SK-N-SH treated with all-trans-retinoic acid at 6 μM for 48 hours (cell line): Measurements from ENCODE around the gene ZNF415.
"Not testable (repeated sequence)": the region's sequence is repeated elsewhere in the genome, so short reads cannot be mapped to it uniquely, and the experiment has no call there.

ENCODE experiments used
- ATAC-seq: fragments of 200-7000 bp; cut with Tn5 transposase; 3 replicates; pipeline ENCODE4 v1.9.1; 2020; ENCODE audit warnings: mild to moderate bottlenecking, moderate library complexity
- ARNTL ChIP-seq: fragments of 450-650 bp; formaldehyde crosslinking; IDR thresholded peaks from 2 replicates; pipeline ENCODE4 v1.5.0; 2020; ENCODE audit warnings: low read depth, mild to moderate bottlenecking, moderate library complexity, borderline replicate concordance
- BACH2 ChIP-seq: fragments of 250-450 bp; sonication (Bioruptor Pico); IDR thresholded peaks from 2 replicates; pipeline ENCODE4 v1.9.0; 2021; ENCODE audit warnings: mild to moderate bottlenecking, borderline replicate concordance
- CSDC2 ChIP-seq: fragments of 250-450 bp; sonication (Bioruptor Pico); IDR thresholded peaks from 2 replicates; pipeline ENCODE4 v1.5.0; 2020; ENCODE audit warnings: mild to moderate bottlenecking, moderate library complexity
- GLIS3 ChIP-seq: fragments of 250-450 bp; sonication (Bioruptor Pico); IDR thresholded peaks from 2 replicates; pipeline ENCODE4 v1.5.0; 2020; ENCODE audit warnings: mild to moderate bottlenecking, moderate library complexity
- ISL1 ChIP-seq: fragments of 250-450 bp; sonication (Bioruptor Pico); IDR thresholded peaks from 2 replicates; pipeline ENCODE4 v2.1.2; 2022; ENCODE audit warnings: mild to moderate bottlenecking, moderate library complexity
- PPARA ChIP-seq: fragments of 250-450 bp; sonication (Bioruptor Pico); IDR thresholded peaks from 2 replicates; pipeline ENCODE4 v1.5.0; 2020; ENCODE audit warnings: mild to moderate bottlenecking, borderline replicate concordance
- RARB ChIP-seq: fragments of 250-450 bp; sonication (Bioruptor Pico); IDR thresholded peaks from 2 replicates; pipeline ENCODE4 v1.8.0; 2021; ENCODE audit warnings: mild to moderate bottlenecking, moderate library complexity
- SNAI2 ChIP-seq: fragments of 250-450 bp; sonication (Bioruptor Pico); IDR thresholded peaks from 2 replicates; pipeline ENCODE4 v1.5.0; 2020; ENCODE audit warnings: mild to moderate bottlenecking, moderate library complexity
- TCF4 ChIP-seq: fragments of 250-450 bp; sonication (Bioruptor Pico); IDR thresholded peaks from 2 replicates; pipeline ENCODE4 v1.8.0; 2021; ENCODE audit warnings: mild to moderate bottlenecking, moderate library complexity, borderline replicate concordance
- TOX ChIP-seq: fragments of 250-450 bp; sonication (Bioruptor Pico); IDR thresholded peaks from 2 replicates; pipeline ENCODE4 v1.8.0; 2021; ENCODE audit warnings: mild to moderate bottlenecking, moderate library complexity, borderline replicate concordance
- ZC3H10 ChIP-seq: fragments of 250-450 bp; sonication (Bioruptor Pico); IDR thresholded peaks from 2 replicates; pipeline ENCODE4 v1.5.1; 2021; ENCODE audit warnings: mild to moderate bottlenecking, moderate library complexity
- ZFP3 ChIP-seq: fragments of 250-450 bp; sonication (Bioruptor Pico); IDR thresholded peaks from 2 replicates; pipeline ENCODE4 v1.5.0; 2020; ENCODE audit warnings: mild to moderate bottlenecking, moderate library complexity
- ZFP30 ChIP-seq: fragments of 450-650 bp; formaldehyde crosslinking; IDR thresholded peaks from 2 replicates; pipeline ENCODE4 v1.5.0; 2022; ENCODE audit warnings: mild to moderate bottlenecking, moderate library complexity
- ZNF70 ChIP-seq: fragments of 450-650 bp; formaldehyde crosslinking; IDR thresholded peaks from 2 replicates; pipeline ENCODE4 v1.5.0; 2020; ENCODE audit warnings: mild to moderate bottlenecking, moderate library complexity
- ZNF8 ChIP-seq: fragments of 450-650 bp; formaldehyde crosslinking; IDR thresholded peaks from 2 replicates; pipeline ENCODE4 v1.5.0; 2020; ENCODE audit warnings: mild to moderate bottlenecking, moderate library complexity
- TF ChIP-seq, protein P1 (sequence below): fragments of 250-450 bp; sonication (Bioruptor Pico); IDR thresholded peaks from 2 replicates; pipeline ENCODE4 v1.5.1; 2020; ENCODE audit warnings: low read depth, mild to moderate bottlenecking, moderate library complexity
- TF ChIP-seq, protein P2 (sequence below): fragments of 250-450 bp; sonication (Bioruptor Pico); IDR thresholded peaks from 2 replicates; pipeline ENCODE4 v1.5.1; 2021; ENCODE audit warnings: mild to moderate bottlenecking, moderate library complexity
- TF ChIP-seq, protein P3 (sequence below): fragments of 250-450 bp; sonication (Bioruptor Pico); IDR thresholded peaks from 2 replicates; pipeline ENCODE4 v1.8.0; 2020; ENCODE audit warnings: mild to moderate bottlenecking, moderate library complexity, borderline replicate concordance
- TF ChIP-seq, protein P4 (sequence below): fragments of 250-450 bp; sonication (Bioruptor Pico); IDR thresholded peaks from 2 replicates; pipeline ENCODE4 v1.8.0; 2021; ENCODE audit warnings: low read depth, mild to moderate bottlenecking, moderate library complexity, borderline replicate concordance

Gene ZNF415

DNA sequence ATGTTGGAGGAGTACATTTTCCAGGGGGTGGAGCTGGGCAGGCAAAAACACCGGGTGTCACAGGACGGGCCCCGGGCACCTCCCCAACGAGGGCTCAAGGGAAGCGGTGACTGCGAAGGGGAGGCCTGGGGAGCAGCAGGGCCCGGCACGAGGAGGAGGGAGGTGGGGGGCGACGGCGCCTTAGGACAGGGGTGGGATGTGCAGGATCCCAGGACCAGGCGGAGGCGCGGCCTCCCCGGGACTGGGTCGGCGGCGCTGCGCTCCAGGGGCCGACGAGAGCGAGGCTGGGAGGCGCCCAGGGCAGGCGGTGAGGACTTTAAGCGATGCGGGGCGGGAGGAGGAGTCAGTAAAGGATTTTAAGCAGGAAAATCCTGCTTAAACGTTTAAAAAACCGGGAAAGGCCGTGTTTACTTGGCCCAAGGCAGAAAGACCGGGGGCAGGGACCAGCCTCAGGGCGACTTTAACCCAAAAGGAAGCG is 29.9 kb downstream of the ZNF415 start:
- TF ChIP-seq TOX (CRISPR knock-in tag): no peak
- TF ChIP-seq ZFP3 (CRISPR knock-in tag): 0 out of 2 replicates have a peak, but pooled peaks have one; percentile 32
- ATAC-seq: peak; percentile 66

DNA sequence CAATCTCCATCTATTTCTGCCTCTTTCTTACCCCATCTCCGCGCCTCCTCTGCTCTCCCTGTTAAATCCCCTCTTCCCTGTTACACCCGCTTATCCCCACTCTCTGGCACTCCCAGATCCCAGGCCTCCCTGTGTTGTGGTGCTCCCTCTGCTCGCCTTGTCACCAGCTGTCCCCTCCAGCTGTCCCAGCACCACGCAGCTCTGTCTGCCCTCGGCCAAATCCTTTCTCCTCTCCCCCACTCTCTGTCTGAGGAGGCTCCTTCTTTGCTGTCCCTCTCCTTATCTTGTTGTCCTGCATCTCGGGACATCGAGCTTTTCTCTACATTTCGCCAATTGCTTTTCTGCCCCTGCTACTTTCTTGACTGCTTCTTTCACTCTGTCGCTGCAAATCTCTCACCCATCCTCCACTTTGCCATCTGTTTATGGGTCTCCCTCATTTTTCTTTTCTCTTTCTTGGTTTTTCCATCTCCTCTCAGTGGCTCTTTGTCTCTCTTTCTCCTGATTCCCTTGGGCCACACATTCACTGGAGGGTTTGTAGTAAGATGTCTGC is 30.4 kb downstream of the ZNF415 start:
- TF ChIP-seq BACH2 (CRISPR knock-in tag): no peak
- TF ChIP-seq, protein P1, sequence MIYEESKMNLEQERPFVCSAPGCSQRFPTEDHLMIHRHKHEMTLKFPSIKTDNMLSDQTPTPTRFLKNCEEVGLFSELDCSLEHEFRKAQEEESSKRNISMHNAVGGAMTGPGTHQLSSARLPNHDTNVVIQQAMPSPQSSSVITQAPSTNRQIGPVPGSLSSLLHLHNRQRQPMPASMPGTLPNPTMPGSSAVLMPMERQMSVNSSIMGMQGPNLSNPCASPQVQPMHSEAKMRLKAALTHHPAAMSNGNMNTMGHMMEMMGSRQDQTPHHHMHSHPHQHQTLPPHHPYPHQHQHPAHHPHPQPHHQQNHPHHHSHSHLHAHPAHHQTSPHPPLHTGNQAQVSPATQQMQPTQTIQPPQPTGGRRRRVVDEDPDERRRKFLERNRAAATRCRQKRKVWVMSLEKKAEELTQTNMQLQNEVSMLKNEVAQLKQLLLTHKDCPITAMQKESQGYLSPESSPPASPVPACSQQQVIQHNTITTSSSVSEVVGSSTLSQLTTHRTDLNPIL (CRISPR knock-in tag): no peak
- TF ChIP-seq, protein P2, sequence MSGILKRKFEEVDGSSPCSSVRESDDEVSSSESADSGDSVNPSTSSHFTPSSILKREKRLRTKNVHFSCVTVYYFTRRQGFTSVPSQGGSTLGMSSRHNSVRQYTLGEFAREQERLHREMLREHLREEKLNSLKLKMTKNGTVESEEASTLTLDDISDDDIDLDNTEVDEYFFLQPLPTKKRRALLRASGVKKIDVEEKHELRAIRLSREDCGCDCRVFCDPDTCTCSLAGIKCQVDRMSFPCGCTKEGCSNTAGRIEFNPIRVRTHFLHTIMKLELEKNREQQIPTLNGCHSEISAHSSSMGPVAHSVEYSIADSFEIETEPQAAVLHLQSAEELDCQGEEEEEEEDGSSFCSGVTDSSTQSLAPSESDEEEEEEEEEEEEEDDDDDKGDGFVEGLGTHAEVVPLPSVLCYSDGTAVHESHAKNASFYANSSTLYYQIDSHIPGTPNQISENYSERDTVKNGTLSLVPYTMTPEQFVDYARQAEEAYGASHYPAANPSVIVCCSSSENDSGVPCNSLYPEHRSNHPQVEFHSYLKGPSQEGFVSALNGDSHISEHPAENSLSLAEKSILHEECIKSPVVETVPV: no peak
- no peak for TF ChIP-seq ZC3H10 (CRISPR knock-in tag)
- no peak for ATAC-seq

DNA sequence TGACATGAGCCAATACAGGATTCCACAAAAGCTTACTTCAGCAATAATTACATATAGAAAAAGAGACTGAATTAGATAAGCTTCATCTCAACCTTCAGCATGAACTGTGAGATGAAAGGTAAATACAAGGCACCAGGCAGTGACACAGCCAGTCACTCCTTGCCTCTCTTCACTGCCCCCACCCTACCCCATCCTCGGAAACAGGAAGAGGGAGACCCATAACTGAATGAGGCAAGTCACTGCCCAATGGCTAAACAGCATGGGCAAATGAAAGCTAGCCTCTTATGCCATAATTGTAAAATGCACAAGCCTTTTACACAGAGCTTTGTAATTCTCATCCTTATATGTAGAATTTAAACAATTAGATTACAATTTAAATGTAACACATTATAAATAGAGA is 31.2 kb downstream of the ZNF415 start:
- no peak for TF ChIP-seq ZNF8 (CRISPR knock-in tag)
- TF ChIP-seq PPARA (CRISPR knock-in tag): no peak
- no peak for TF ChIP-seq ISL1 (CRISPR knock-in tag)
- no peak for TF ChIP-seq ARNTL
- TF ChIP-seq, protein P1 (CRISPR knock-in tag): no peak
- no peak for TF ChIP-seq ZFP3 (CRISPR knock-in tag)
- TF ChIP-seq, protein P2: no peak
- TF ChIP-seq ZFP30: no peak
- TF ChIP-seq SNAI2 (CRISPR knock-in tag): no peak
- no peak for TF ChIP-seq CSDC2 (CRISPR knock-in tag)
- TF ChIP-seq ZNF70: no peak
- TF ChIP-seq TCF4: no peak
- TF ChIP-seq, protein P3, sequence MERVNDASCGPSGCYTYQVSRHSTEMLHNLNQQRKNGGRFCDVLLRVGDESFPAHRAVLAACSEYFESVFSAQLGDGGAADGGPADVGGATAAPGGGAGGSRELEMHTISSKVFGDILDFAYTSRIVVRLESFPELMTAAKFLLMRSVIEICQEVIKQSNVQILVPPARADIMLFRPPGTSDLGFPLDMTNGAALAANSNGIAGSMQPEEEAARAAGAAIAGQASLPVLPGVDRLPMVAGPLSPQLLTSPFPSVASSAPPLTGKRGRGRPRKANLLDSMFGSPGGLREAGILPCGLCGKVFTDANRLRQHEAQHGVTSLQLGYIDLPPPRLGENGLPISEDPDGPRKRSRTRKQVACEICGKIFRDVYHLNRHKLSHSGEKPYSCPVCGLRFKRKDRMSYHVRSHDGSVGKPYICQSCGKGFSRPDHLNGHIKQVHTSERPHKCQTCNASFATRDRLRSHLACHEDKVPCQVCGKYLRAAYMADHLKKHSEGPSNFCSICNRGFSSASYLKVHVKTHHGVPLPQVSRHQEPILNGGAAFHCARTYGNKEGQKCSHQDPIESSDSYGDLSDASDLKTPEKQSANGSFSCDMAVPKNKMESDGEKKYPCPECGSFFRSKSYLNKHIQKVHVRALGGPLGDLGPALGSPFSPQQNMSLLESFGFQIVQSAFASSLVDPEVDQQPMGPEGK: no peak
- TF ChIP-seq ZC3H10 (CRISPR knock-in tag): no peak
- no peak for TF ChIP-seq BACH2 (CRISPR knock-in tag)
- TF ChIP-seq, protein P4, sequence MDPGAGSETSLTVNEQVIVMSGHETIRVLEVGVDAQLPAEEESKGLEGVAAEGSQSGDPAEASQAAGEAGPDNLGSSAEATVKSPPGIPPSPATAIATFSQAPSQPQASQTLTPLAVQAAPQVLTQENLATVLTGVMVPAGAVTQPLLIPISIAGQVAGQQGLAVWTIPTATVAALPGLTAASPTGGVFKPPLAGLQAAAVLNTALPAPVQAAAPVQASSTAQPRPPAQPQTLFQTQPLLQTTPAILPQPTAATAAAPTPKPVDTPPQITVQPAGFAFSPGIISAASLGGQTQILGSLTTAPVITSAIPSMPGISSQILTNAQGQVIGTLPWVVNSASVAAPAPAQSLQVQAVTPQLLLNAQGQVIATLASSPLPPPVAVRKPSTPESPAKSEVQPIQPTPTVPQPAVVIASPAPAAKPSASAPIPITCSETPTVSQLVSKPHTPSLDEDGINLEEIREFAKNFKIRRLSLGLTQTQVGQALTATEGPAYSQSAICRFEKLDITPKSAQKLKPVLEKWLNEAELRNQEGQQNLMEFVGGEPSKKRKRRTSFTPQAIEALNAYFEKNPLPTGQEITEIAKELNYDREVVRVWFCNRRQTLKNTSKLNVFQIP (CRISPR knock-in tag): no peak
- no peak for TF ChIP-seq GLIS3
- TF ChIP-seq RARB (CRISPR knock-in tag): no peak
- TF ChIP-seq, all 23 proteins: peak for 0
- no peak for ATAC-seq

DNA sequence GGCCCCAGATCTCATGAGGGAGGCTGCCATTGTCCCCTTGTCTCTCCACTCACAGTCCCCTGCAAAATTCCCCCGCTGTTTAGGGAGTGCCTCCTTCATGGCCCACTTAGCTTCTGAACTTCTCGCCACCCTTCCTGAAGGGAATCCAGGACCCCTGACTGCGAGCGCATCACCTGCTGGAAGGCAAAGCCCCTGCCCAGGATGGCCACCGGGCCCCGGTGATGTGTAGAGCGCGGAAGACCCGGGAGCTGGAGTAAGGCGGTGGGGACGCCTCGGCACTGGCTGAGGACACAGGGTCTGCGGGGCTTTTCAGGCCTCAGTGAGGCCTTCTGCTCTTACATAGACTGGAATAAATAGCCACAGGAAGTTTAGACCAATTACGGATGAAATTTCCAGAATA is 34.1 kb downstream of the ZNF415 start:
- ATAC-seq: not testable (repeated sequence)

DNA sequence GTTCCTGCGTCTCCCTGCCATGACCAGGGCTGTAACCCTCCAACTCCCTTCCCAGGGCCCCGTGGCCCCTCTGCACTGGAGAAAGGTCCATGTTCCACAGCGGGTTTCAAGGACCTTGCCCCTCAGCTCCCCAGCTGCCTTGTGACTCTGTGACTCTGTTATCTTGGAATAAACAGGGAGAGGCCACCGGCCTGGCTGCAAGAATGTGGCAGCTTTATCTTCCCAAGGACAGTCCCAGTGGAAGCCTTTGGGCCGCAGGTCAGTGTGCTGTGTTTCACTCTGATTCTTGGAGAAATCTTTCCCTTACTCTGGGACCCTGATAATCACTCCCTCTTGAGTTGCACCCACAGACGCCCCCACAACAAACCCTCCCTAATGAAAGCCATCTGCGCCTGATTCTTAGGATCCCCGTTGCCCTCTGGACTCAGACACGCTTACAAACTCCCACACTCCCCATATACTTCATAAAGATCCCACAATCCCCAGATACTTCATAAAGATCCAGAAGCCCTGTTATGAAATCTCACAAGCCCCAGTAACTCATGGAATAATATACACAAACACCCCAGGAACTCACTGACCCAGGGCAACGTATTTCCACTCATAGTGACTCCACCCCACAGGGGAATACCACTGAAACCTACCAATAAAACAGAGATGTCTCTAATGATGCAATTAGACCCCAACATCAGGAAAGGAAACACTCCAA is 35.6 kb downstream of the ZNF415 start:
- ATAC-seq: not testable (repeated sequence)

DNA sequence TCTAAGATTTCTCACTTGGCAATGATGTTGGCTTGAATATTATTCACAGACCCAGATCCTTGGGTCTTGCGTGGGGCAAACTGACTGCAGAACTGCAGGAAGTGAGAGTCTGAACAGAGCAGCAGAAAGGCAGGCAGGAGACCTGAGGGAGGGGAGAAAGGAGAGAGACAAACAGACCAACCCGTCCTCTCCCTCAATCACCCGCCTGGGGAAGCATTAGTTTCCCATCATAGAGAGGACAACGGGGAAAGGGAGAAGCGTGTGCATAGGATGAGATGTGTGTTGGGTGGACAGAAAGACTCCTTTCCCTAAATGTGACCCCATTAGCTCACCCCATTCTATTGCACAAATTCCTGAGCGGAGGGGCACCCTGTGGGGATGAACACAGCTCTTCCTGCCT is 36.1 kb downstream of the ZNF415 start:
- ATAC-seq: not testable (repeated sequence)
